NCI-H2227 (cell line): Measurements from ENCODE around the gene MICALL1.

Experiments used
- DNase-seq: peaks from one replicate; lab custom pipeline; 2025; ENCODE audit not compliant: unreplicated experiment; lab: John Stamatoyannopoulos, UW

Gene MICALL1

GRCh38 chr22:37904572-37905533, 1.2 kb upstream of the MICALL1 start:
- DNase-seq: no peak

- DNase-seq: no peak
These were observed 389 bp downstream of the MICALL1 start for GRCh38 chr22:37906364-37907008.

- DNase-seq: no peak
These were observed 1.2 kb downstream of the MICALL1 start for GRCh38 chr22:37907036-37907954.

- DNase-seq: no peak
These were observed 3.7 kb downstream of the MICALL1 start for GRCh38 chr22:37909766-37910165.

GRCh38 chr22:37910890-37911672, 5.0 kb downstream of the MICALL1 start:
- DNase-seq: no peak

- DNase-seq: no peak
These were observed 5.6 kb downstream of the MICALL1 start for GRCh38 chr22:37911697-37912096.

GRCh38 chr22:37912171-37912570, 6.1 kb downstream of the MICALL1 start:
- DNase-seq: no peak

- no peak for DNase-seq
These were observed 7.2 kb downstream of the MICALL1 start for GRCh38 chr22:37913233-37913721.

- DNase-seq: no peak
These were observed 10.2 kb downstream of the MICALL1 start for GRCh38 chr22:37916311-37916710.

GRCh38 chr22:37917874-37918548, 11.9 kb downstream of the MICALL1 start:
- no peak for DNase-seq

- no peak for DNase-seq
These were observed 12.6 kb downstream of the MICALL1 start for GRCh38 chr22:37918580-37919270.

GRCh38 chr22:37920126-37920525, 14.0 kb downstream of the MICALL1 start:
- no peak for DNase-seq

- DNase-seq: no peak
These were observed 16.1 kb downstream of the MICALL1 start for GRCh38 chr22:37922191-37922590.

- no peak for DNase-seq
These were observed 17.8 kb downstream of the MICALL1 start for GRCh38 chr22:37923927-37924326.

GRCh38 chr22:37924386-37925065, 18.4 kb downstream of the MICALL1 start:
- no peak for DNase-seq

- no peak for DNase-seq
These were observed 19.2 kb downstream of the MICALL1 start for GRCh38 chr22:37925330-37925729.

GRCh38 chr22:37925767-37926166, 19.7 kb downstream of the MICALL1 start:
- DNase-seq: no peak

GRCh38 chr22:37926358-37926757, 20.3 kb downstream of the MICALL1 start:
- no peak for DNase-seq
